Activated effector memory CD4-positive, alpha-beta T cell treated with Interleukin-2 at 50 U/mL for 16 hours (primary cell): Measurements from ENCODE around the gene AK4.

ENCODE experiments used
- DNase-seq: peaks from one replicate; pipeline ENCODE4 v3.0.0-alpha.2; 2020

AK4 gene

GRCh38 chr1:65254320-65255034, 106.5 kb downstream of the AK4 start:
- DNase-seq, result peak; percentile 77

DNA sequence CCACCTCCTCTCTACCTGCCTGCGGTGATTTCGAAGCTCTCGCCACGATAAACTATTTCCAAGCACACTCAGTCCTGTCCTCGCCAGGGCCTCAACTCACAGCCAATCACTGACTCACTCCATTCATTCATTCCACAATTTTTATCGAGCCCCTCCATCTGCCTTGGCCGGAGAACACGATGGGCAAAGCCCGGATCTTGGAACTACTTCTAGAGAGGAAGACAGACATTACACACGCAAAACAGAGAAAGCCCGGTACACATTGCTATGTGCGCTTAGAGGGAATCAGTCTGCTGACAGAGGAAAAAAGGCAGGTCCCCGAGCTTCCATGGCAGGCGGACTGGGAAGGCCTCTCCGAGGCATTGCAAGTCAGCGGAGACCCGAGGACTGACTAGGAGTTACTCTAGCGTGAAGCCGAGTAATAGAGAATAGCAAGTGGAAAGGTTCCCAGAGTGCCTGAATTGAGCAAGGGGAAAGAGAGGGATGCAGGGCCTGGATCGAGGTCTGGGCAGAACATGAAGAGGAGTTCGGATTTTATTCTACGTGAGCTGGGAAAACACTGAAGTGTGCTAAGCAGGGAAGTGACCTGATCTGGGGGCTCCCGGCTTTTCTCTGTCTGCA, 107.1 kb downstream of the AK4 start:
- DNase-seq, result no peak

DNA sequence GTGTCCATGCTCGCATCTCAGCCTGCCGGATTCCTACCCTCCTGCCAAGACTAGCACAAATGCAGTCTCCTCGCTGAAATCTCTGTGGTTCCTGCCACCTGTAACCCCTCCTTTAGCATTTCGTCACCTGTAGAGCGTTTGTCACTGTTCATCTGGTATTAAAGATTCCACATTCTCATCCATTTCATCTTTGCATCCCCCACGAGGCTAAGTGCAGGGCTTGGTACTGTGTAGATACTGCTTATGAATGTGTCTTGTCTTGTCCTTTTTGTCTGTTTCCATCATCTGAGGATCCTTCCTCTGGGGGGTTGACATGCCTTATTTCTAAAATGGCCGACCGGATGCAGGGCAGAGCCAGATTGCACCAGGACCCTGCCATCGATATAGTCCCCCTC, 107.7 kb downstream of the AK4 start:
- no peak for DNase-seq

- DNase-seq, result no peak
Observed at GRCh38 chr1:65256860-65257708, 109.1 kb downstream of the AK4 start.

GRCh38 chr1:65258106-65258505, 110.1 kb downstream of the AK4 start:
- no peak for DNase-seq

DNA sequence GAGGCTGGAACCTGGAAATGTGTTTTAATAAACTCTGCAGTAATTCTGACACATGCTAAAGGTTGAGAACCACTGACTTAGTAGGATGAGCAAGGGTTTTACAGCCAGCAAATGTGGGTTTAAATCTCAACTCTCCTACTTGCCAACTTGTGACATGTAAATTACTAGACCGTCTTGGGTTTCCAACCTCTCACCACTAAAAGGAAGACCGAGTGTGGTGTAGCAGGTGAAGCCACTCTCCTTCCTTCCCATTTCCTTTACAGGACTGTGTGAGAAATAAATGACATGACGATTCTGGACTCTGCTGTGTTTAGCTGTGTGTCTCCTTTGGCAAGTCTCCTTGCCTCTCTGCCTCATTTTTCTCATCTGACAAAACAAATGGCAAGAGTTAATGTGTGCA, 111.8 kb downstream of the AK4 start:
- DNase-seq, result no peak

GRCh38 chr1:65260851-65261473, 113.0 kb downstream of the AK4 start:
- DNase-seq, result no peak

DNA sequence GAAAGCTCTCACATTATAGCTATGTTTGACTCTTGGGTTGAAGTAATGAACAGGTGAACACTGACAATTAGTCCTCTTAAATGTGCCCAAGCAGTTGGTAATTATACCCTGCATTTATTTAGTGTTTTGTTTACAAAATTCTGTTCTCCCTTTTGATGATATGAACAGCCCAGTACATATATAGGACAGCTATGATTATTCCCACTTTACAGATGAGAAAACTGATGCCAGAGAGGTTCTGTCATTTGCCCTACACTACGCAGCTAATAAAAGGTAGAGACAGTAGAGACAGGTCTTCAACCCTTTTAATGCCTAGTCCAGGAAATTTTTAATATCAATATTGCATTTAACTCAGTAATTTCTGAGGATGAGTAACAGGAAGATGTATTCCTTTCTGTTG, 115.3 kb downstream of the AK4 start:
- DNase-seq, result no peak

DNA sequence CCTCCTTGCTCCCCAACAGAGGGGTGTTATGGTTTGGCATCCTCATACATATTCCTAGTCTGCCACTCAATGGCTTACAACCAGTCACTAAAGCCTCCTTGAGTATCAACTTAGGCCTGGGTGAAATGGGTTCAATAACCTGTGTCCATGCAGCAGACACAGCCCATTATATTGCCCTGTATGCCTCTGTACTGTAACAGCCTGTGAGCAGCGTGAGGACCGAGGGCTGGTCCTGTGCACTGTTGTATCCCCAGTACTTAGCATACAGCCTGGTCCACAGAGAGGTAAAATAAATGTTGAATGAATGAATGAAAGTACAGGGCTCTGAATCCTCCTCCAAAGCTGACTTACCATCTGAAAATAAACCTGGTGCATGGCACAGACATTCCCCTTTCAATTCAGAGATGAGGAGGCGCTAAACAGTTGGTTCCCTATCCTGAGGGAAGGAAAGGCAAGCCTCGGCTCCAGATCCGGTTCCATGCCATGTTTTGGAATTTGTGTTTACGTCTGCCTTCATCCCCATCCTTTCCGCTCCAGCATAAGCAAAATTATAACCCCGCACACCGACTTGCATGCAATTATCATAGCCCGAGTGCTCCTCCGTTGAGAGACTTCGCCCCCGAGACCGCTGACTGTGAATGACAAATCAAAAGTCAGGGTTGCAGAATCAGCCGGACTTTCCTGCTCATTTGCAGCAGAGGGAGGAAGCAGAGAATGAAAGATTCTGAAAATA, 116.4 kb downstream of the AK4 start:
- DNase-seq, result no peak

- DNase-seq, result no peak
Observed at GRCh38 chr1:65265296-65265650, 117.3 kb downstream of the AK4 start.

- peak; percentile 8 for DNase-seq
Observed at GRCh38 chr1:65265651-65266351, 117.8 kb downstream of the AK4 start.

DNA sequence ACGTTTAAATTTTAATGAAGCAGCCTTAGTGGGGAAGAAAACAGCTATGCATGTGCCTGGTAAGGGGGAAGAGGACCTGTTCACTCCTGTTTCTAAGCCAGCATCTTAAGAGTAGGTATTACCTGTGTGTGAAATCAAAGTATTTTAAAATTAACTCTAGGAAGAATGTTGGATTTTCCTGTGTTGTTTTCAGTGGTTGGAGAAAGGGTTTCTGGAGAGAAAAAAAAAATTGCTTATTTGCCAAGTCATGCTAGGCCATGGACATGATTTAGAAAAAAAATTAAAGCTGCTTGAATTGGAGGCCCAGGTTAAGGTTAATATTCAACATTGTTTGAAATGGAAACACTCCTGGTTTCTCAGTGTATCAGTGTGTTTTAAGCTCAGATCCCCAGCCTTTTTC, 118.5 kb downstream of the AK4 start:
- DNase-seq, result no peak

DNA sequence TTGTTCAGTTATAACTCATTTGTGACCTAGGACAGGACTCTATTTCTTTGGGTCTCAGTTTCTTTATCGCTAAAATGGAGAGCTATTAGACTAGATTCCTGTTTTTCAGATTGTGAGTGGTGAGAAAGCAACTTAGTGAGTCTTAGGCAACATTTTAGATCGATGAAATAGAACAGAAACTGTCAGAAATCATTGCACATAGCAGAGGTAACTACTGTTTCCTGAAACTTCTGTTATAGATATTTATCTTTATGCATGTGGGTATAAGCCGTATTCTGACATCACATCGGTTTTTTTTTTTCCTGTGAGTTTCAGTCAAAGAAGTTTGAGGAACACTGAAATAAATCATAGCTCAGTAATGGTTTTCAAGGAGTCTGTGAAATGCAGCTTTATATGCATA, 119.3 kb downstream of the AK4 start:
- DNase-seq, result no peak

DNA sequence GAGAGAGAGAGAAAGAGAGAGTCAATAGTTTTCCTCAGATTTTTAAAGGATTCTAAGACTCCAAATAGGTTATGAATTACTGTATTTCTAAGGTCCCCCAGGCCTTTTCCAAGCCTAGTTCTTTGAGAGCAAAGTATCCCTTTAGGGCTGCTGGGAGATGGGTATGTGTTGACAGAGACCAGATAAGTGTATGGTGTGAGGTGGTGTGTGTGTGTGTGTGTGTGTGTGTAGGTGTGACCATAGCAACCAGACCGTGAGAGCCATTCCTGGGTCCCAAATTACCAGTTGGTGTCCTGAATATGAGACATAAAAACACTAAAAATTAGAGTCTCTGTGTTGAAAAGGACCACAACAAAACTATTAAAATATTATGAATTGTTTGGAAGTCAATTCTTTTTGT, 119.7 kb downstream of the AK4 start:
- no peak for DNase-seq

DNA sequence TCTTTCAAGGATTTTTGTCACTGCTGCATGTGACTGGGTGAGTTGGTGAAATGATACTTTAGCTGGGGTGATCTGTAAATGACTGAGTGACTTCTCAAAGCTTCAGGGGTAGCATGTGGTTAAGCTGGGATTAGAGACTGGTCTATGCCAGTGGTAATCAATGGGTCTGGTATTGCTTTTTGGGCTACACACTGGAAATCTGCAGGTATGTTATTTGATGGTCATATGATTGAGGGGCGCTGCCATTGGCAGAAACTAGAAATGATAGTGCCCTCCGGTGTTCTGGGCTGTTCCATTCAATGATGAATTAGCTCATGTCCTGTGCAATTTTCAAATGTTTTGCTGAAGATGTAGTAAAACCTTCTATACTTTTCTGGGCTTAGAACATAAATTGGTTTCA, 121.6 kb downstream of the AK4 start:
- DNase-seq, result no peak

DNA sequence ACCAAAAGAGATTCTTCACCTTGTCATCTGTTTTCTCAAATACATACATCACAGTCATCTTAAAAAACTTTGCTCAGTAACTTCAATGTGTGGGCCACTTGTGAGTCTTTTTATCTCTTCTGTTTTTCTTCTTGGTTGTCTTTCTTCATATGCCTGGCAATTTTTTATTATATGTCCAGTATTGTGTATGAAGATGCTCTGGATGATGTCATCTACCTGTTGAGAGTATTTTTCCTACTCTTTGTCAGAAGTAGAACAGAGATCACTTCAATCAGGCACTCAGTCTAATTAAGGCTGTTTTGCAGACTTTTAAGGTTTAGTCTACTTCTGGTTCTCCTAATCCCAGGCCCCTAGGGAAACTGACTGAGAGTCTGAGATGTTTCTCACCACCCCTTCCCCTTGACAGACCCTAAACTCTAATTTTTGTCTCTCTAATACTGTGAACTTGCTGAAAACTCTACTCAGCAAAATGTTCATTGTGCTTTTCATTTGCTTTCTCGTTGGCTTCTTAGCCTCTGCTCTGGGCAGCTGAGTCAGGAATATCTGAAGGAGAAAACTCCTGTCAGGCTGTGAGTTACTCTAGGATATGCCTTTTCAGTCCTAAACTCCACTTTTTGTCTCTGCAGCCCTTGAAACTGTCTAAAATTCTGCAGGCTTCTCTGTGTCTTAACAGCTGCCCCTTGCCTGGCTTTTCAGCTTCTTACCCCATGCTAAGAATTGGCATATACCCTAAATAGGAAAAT, 128.4 kb downstream of the AK4 start:
- DNase-seq, result no peak

DNA sequence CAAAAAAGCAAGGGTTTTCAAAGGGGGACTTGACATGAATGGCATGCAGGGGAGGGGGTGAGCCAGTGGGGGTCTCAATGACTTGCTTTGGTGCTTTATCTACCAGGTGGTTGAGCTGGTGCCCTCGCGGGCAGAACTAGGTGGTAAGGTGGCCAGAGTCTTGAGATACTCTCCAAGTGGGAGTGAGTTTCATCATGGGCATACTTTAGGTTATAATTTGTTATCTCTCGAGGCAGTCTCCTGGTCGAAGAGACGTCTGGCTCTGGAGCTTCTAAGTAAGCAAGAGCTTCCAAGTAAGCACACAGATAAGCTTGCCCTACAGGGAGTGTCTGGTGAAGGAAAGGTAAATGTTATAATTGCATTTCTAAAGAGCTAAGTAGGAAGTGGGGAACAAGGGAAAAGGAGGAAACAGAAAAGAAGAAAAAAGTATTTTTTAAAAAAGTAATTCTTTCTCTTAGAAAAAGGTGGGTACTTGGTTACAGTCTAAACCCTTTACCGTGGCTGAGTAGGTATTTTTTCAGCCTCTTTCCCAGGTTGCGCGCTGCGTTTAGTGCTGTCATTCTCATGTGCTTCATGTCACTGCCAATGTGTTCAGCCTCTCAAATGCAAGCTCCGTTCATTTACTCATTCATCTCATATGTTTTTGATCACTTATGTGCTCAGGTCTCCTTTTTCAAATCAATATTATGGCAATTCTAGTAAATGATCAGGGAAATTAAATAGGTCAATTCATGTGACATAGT, 129.8 kb downstream of the AK4 start:
- DNase-seq, result no peak

DNA sequence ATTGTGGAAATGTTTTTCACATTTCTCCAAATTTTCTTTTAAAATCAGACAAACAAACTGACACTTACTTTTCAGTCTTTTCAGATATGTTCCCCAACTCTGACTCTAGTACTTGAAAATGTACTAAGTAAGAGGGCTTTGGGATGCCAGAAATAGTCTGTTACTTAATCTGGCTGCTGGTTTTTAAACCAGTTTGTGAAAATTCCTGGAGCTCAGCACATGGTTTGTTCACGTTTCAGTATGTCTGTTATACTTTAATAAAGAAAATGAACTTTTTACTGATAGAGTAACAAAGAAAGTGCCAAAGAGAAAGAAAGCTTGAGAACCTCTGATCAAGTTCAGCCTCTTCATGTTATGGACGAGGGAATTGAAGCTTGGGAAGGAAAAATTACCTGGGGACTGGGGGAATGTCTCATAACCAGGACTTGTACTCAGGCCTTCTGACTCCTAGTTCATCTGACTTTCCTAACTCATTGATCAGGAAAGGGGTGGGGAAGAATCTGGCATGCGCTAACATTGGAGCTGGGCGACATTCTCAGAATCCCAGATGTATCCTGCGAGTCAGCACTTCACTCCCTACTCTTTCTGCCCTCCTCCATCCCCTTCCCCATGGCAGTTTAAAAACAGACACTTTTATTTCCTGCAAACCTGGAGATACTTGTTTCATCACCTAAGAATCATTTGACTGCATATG, 130.5 kb downstream of the AK4 start:
- no peak for DNase-seq

DNA sequence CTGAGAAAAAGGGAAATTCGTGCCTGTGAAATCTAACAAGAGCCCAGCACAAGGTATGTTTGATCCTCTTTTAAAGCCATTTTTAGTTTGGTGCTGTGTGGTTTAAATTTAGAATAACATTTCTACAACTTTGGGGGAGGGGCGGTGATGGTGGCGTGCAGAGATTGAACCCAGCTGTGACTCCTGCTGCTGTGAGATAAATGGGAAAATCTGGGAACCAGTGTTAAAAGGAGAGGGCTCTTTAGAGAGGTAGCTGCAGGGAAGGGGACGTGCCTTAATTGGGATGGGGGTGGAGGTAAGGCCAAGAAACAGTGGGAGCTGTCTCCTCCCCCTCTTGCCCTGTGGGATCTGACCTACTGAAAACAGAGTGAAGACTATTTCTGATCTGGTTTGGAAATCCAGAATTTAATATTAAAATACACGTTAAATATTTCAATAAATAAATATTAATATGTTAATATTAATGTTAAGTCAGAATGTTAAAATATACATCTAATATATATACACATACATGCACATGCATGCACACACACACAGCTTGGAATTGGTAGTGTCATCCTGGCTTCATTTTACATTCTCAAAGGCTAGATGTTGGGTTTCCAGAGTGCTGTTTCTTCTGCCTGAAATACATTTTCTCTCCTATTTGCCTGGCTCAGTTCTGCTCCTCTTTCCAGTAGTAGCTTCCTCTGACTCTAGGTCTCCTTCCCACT, 131.2 kb downstream of the AK4 start:
- no peak for DNase-seq
